OCI-LY3 (cell line): ENCODE results near the gene KXD1.

Experiments
- EZH2phosphoT487 ChIP-seq: fragments of 200-600 bp; shearing (Covaris generic); IDR thresholded peaks from 2 replicates; pipeline ENCODE4 v1.6.1; 2018; ENCODE audit warnings: antibody characterized with exemption, mixed run types, low read depth
- TF ChIP-seq, protein P1 (sequence below): fragments of 200-600, 300-600 bp; sonication (generic); IDR thresholded peaks from 2 replicates; pipeline ENCODE4 v1.5.1; 2014; ENCODE audit warnings: antibody characterized with exemption, low read length, low read depth

DNA sequence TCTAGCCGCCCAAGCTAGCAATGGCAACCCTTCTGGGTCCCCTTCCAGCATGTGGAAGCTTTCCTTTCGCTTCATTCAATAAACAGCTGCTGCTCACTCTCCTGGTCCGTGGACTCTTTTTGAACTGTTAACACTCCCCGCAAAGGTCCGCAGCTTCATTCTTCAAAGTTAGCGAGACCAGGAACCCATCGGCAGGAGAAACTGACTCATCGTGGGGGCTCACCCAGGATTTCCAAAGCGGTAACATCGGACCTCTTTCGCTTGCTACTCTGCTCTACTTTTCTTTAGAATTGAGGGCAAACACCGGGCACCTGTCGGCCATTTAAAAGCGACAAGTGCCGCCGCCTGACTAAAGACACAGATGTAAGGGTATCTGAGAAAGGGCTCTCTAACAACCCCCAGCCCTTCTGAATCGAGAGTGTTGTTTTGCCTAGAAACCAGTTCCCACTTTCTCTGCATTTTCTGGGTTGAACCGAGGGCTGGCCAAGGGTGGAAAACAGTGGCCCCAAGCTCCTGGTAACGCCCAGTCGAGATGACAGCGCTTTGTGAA is 19.8 kb downstream of the KXD1 start:
- TF ChIP-seq, protein P1, sequence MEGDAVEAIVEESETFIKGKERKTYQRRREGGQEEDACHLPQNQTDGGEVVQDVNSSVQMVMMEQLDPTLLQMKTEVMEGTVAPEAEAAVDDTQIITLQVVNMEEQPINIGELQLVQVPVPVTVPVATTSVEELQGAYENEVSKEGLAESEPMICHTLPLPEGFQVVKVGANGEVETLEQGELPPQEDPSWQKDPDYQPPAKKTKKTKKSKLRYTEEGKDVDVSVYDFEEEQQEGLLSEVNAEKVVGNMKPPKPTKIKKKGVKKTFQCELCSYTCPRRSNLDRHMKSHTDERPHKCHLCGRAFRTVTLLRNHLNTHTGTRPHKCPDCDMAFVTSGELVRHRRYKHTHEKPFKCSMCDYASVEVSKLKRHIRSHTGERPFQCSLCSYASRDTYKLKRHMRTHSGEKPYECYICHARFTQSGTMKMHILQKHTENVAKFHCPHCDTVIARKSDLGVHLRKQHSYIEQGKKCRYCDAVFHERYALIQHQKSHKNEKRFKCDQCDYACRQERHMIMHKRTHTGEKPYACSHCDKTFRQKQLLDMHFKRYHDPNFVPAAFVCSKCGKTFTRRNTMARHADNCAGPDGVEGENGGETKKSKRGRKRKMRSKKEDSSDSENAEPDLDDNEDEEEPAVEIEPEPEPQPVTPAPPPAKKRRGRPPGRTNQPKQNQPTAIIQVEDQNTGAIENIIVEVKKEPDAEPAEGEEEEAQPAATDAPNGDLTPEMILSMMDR, result no peak
- TF ChIP-seq EZH2phosphoT487, result no peak
